NCI-H146 treated with DMSO at 0.1 percent for 48 hours (cell line): ENCODE results near the gene WDFY2.

Experiments used
- DNase-seq: peaks from one replicate; lab custom pipeline; 2025; ENCODE audit not compliant: unreplicated experiment; lab: John Stamatoyannopoulos, UW

Gene WDFY2

DNA sequence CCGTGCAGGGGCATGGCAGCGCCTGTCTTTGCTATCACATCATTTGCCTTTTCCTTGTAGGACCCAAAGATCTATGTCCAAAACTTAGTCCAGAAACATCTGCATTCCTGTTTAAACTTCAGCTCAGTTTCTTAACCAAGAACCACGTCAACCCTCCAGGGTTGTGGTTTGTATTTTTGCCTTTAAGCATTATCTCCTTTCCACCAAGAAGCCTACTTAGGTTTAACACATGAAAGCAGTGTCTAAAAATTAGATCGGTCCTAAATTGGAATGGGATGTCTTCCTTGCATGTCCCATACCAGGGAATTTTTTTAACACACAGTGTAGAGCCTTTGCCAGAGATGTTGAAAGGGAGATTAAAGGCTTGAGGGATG, 180.9 kb downstream of the WDFY2 start:
- no peak for DNase-seq

DNA sequence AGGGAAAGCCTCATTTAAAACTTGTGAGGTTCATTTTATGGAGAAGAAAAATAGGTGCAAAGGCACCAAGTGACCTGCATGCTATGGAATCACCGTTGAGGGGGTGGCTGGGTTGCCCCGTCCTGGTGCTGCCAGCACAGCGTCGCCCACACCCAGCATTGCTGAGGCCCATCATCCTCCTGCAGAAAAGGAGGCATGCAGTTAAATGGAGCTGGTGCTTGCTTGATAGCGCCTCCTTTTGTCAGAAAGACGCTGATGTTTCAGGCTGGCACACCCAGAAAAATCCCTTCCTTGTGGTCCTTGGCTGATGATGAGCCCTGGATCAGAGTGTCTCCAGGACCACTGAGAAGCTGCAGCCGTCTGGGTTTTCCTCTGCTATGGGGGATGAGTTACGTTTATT, 182.8 kb downstream of the WDFY2 start:
- no peak for DNase-seq

DNA sequence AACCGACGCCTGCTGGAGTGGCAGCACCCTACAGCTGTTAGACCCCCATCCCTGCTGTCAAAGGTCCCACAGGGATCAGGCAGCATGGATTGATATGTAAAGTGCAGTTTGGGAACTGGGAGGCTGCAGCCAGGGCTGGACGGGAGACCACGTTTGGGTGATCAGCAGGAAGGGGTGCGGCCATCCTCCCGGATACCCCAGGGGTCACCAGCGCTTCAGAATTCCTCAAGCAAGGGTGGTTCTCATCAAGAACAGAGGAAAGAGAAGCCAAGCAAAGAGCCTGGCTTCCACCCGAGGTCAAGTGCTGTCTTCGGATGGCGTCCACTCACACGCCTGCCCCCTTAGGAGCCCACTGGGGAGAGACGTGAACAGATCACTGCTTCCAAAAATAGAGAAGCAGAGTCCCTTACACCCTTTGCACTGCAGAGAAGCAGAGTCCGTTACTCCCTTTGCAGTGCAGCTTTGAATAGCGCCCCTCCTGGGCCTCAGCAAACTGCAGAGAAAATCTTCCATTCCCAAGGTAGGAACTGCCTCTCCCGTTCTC, 184.2 kb downstream of the WDFY2 start:
- DNase-seq: no peak

DNA sequence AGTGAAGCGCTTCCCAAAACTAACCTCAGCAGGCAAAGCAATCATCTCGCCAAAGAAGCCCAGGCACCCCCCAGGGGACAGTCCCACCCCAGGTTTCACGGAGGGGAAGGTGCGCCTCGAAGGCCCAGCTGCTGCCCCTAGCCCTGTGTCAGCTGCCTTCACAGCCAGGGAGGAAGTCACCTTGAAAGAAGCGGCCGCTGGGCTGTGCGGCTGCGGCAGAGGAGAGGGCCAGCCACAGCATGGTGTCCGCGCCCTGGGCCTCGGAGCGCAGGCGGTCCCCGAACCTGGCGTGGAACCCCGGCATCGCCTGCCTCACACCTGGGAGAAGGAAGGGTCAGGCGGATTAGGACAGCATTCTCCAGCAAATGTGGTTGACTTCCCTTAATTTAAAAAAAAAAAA, 184.7 kb downstream of the WDFY2 start:
- no peak for DNase-seq

DNA sequence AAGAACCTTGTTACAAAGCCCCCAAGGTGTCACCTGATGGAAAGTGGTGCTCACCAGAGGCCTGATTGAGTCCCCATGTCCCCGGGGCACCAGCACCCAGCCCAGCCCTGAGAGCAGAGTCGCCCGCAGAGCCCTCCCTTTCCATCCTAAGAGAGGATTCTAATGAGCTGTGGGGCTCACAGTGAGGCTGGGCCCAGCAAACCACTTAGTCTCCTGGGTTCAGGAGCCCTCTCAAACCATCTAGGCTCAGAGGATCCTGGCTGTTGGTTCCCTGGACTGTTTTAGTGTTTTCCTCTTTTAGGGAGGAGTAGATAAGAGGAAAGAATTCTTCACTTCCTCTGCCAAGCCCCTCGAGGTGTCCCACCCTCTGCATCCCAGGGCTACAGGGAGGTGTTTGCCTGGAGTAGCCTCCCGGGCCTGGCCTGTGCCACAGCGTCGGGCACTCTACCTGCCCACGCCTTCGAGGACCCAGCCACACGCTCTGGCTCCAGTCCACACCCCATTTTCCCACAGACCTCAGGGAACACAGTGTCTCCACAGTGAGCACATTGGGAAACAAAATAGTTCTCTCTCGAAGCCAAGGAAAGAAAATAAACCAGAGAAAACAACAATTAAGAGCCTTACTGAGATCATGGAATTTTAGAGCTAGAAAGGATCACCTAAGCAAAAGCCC, 185.3 kb downstream of the WDFY2 start:
- DNase-seq: no peak

DNA sequence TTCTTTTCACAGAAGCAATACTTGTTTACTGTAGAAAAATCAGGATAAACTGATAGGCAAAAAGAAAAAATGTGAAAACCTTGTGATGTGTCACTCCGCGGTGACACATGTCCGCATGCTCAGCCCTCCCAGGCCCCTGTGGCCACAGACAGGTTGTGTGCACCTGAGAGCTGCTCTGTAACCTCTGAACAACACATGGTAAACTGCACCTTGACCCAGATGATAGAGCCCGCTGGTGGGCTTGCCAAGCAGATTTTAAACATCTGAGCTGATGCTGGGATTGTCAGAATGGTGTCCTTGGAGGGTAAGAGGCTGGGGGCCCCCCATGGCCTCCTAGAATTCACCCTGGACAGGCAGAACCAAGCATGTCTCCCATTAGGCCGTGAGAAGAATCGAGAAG, 185.9 kb downstream of the WDFY2 start:
- DNase-seq: no peak

DNA sequence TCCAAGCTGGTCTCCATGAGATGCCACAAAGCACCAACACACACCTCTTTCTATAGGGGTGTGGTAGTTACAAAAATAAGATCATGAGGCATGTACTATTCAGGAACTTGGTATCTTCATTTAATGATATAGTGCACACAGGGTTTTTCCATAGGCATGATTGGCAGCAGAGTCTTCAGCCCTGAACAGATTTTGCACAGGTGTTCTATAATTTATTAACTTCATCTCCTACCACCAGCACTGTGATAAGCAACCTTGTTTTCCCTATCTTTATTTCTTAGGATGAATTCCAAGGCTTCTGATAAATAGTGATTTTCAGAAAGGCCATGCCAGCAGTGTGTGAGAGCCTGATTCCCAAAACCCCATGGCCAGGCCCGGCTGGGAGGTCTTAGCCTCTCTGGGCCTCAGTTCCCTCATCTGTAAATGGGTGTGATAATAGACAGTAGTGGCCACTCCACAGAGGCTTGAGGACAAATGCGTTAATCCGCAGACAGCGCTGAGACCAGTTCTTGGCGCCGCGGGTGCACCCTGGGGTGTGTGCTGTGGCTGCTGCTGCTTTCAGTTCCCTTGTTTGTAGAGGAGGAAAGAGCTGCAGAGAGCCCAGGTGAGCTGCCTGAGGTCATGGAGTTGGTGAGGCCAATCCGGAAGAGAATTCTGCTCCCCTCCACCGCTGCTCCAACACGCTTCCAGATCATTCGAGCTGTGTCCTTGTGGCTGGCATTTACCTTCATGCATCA, 186.6 kb downstream of the WDFY2 start:
- no peak for DNase-seq

DNA sequence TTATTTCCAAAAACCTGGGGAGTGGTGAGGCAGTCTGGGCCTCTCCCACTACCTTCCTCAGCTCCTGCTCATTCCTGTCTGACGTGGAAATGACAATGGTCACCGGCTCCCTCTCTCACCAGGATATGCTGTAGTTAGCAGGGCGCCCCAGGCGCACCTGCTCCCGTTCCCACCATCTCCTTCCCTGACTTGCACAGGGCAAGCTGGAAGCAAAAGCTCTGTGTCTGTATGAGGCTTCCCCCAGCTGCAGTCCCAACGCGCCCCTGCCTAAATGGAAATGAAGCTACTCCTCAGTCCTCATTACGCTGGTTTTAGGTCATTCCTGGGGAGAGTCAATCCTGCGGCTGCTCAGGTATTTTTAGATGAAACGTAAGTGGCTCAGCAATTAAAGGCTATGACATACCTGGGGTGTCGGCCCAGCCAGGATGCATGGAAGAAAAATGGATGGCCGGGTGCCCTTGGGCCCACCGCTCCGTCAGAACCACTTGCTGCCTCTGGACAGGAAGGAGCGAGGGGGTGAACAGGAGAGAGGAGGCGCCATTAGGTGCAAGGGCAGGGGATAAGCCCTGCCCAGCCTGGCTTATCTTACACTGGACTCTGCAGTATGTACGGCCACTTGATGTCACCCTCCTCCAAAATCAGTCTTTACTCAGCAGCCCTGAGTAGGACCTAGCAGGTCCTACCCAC, 187.3 kb downstream of the WDFY2 start:
- DNase-seq: no peak

DNA sequence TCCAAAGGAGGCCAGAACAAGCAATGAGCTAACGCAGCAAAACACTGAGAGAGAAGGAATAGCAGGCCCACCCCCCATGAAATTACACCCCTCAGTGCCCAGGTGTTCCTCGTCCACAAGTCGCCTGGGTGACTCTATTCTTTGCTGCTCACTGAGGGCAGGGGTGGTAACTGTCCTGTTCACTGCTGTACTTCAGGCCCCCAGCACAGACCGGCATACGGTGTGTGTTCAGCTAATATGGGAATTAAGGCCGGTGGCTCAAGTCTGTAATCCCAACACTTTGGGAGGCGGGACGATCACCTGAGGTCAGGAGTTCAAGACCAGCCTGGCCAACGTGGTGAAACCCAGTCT, 187.8 kb downstream of the WDFY2 start:
- DNase-seq: no peak

DNA sequence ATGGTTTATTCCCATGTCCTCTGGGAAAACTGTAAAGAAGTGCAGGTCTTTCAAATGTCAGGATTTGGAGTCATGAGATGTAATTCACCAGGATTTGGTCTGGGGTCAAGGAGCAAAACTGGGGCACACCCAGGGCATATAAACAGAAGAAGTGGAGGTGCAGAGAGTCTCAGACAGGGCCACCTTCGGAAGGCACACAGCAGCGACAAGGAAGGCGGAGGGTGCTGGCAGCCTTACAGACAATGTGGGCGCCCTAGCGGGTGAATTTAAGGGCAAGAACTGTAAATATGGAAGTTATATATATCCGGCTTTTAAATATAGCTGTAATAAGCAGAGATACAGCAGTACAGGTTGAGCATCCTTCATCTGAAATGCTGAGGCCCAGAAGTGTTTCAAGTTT, 188.5 kb downstream of the WDFY2 start:
- no peak for DNase-seq

DNA sequence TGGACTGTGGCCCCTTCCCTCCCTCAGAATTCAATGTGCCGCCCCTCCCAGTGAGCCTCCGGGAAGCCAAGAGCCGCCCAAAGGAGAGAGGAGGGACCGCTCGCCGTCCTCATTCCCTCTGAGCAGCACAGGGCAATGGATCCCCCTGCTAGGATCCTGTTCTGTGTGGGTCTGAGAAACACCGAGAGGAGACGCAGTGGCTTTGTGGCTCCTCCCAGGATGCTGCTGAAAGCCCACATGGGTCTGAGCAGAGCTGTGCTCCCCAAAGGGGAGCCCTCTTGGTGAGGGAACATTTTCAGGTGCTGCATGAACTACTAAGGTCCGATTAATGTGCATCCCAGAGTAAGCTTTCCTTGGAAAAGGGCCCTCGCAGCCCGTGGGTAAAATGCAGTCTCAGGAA, 189.3 kb downstream of the WDFY2 start:
- no peak for DNase-seq

DNA sequence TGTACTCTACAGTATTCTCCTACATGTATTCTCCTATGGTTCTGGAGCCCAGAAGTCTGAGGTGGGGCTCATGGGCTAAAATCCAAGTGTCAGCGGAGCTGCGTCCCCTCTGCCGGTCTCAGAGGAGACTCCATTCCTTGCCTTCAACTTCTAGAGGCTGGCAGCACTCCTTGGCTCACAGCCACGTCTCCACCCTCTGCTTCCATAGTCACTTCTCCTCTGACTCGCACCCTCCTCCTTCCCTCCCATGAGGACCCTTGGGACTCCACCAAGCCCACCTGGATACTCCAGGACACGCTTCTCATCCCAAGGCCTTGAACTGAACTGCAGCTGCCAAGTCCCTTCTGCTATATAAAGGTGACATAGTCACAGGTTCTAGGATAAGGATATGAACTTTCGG, 191.9 kb downstream of the WDFY2 start:
- no peak for DNase-seq

DNA sequence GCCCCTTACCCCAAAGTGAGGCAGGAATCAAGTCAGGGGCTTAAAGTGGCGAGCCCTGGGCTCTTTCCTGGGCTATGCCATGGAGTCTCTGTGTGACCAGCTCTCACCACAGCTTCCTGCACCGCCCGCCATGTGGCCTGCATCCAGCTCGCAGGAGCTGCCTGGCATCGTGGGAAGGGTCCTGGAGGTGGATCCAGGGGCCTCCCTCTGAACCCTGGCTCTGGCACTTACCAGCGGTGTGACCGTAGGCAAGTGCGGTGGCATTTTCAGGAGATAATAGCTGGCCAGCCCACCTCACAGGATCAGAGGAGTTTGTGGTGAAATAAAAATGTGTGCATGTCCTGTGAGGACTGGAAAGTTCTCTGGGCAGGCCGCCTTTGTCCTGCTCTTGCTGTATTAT, 193.7 kb downstream of the WDFY2 start:
- no peak for DNase-seq

DNA sequence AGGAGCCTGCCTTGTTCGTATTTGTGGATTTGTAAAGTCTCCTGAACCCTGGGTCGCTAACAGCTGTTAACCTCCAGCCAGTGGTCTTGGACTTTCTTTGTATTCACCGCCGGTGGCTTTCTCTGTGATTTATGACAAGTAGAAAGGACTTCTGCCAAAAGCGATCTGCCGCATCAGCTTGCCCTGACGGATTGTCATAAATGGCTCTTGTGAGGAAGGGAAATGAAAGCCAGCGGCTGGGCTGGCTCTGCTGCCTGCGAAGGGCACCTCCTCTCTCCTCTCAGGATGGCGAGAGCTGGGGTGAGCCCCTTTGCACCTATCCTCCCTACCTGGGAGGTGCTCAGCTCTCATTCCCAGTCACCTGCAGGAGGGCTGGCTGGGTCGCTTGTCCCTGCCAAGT, 194.1 kb downstream of the WDFY2 start:
- no peak for DNase-seq

DNA sequence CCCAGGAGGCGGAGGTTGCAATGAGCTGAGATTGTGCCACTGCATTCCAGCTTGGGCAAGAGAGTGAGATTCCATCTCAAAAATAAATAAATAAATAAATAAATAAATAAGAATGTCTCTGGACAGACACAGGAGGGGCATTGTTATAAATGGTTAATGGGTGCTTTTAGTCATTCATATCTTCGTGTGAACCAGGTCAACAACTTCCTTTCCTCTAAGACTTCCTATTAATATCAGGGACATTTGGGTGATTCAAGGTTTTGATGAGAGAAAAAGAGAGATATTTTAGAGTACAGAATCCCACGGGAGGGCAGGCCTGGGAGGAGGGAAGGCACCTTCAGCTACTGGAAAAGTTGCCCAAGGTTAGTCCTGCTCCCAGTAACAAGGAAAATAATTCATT, 195.8 kb downstream of the WDFY2 start:
- DNase-seq: no peak

DNA sequence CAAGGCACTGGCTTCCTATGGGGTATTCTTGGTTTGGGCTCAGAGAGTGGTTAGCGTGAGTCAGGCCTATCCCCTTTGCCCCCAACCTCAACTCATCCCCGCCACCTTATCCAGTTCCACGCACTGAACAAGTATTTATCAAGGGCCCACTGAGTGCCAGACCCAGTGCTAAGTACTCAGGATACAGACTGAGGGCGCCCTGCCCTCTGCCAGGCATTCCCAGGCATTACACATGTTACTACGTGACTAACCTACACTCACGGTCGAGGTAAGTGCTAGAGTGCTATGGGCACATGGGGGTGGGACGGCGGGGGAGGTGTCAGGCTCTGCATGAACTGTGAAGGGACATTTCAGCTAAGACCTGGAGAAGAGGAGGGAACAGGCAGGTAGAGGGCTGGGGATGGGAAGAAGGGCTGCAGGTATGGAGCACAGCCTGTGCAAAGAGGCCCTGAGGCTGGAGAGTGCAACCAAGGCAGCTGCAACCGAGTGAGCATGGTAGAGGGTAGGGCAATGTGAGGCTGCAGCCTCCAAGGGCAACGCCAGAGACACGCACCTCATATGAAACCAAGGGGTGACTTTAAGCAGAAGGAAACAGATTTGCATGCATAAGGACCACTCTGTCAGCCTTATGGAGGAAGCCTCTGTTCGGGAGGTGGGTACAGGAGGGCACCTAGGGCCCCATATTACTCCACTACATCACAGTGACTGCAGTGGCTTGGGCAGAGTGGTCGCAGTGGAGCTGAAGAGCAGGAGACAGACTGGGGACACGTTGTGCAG, 197.2 kb downstream of the WDFY2 start:
- no peak for DNase-seq

DNA sequence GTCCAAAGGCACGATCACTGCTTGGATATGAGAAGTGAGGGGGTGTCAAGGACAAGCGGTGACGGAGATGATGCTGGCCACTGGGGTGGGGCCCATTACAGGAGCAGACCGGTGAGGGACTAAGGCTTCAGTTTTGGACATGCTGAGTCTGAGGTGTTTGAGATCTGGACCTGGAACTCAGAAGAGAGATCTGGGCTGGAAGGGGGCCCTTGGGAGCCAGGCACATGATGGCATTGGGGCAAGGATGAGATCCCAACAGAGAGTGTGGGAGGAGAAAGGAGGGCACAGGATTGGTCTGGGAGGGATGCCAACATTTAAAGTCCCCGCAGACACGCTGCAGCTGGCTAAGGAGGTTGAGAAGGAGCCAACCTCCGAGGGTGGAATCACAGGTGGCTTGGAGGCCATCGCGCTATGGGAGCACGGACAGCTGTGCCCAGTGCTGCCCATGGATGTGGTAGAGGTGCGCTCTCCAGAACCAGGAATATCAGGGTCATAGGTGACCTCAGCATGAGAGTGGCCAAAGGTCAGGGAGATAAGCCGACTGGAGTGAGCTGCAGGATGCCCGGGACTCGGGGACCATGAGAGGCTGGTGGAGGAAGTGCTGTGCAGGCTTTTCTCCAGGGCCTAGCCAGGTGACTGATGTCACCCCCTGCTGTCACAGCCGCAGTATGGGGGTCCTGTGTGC, 197.9 kb downstream of the WDFY2 start:
- DNase-seq: no peak

DNA sequence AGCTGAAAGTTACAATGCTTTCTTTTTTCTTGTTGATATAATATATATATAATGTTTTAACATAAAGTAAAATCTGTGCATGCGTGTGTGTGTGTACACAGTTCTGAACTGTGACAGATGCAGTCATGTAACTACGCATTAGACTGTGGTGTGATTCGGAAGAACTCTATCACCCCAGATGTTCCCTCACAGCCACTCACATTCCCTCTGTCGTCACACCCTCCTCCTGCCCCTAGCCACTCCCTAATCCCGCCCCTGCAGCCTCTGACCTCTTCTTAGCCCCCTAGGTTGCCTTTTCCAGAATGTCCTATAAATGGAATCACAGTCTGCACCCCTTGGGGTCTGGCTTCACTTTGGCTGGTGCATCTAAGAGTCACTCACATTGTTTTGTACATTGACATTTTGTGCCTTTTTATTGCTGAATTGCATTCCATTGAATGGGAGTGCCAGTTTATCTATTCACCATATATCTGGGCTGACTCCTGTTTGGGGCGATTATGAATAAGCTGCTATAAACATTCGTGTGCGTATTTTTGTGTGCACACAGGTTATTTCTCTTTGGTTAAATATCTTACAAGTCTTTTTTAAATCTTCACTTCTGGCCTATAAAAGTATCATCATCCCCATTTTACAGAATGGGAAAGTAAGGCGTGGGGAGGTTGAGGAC, 199.3 kb downstream of the WDFY2 start:
- DNase-seq: no peak

DNA sequence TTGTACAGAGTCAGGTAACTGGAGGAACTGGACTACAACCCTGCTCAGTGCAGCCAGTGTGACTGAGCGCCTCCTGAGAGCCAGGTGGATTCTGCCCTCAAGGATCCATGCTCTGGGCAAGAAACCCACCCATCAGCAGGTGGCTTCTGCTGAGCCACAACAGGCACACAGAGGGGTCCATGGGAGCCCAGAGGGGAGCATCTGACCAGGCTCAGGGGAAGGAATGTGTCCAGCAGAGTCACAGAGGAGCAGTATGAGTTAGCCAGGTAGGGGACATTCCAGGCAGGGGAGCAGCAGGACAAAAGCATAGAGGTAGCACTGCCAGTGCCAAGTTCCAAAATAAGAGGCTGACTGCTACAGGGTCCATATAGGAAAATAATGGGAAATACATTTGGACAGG, 199.8 kb downstream of the WDFY2 start:
- DNase-seq: no peak

DNA sequence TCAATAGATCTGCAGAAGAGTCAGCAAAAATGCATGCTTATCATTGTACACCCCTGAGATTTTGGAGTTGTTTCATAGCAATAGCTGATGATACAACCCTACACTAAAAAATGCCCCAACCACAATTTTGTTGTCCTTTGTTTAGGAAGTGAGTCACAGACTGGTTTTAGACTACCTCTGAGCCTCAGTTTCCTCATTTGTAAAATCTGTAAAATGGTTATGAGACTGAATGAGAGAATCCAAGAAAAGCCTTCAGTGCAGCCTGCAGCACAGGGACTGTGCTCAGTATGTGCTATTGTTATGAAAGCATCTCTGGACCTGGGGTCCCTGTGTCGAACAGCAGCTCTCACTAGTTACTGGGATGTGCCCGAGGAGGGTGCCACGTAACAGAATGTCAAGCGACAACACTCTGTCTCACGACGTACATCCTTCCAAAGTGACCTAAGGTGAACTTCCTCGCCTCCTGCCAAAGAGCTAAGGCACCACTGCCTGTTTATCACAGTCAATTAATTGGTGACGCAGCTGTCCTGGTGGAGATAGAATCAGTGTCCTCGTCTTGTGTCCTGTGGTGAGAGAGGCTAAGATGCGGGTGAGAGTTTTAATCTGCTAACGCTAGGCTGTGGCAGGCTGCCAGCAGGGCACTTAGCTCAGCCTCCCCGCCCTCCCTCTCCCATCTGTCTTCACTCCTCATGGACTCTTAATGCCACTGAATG, 201.6 kb downstream of the WDFY2 start:
- peak; percentile 57 for DNase-seq
